ENCODE data around the gene USP25. TPM values are rescaled to one million over a fixed set of nuclear protein-coding genes. Genes with fewer than 3 reads are reported as not detected.

Gene USP25
- total and polyA plus RNA-seq, 12 donors = 13.5 to 57.7 (median 45.9) TPM

- no peak overlapping the region for H3K27ac ChIP-seq
- no peak for DNase-seq
- no peak for TF ChIP-seq CTCF (IDR thresholded peaks at IDR 0.05)
- intact Hi-C loops (cut with DNase I) = loop anchor here in 1 of 10 donors (10.0 kb wide), 1 partner anchor 438 kb away; no protein-coding TSS in a partner anchor
- WGBS, 2 donors = 96 to 97% methylated on average over 4 of the region's 4 CpGs
- H3K4me1 ChIP-seq = peaks cover 0 to 12% (median 3%) of the 10 kb centered on the region in 9 donors
- H3K4me3 ChIP-seq = no peak overlapping the region
- H3K36me3 ChIP-seq = no peaks in the 10 kb centered on the region
- no peak for ATAC-seq
- H3K27me3 ChIP-seq = no peaks in the 10 kb centered on the region
- H3K9me3 ChIP-seq = peaks cover 0 to 25% (median 0%) of the 10 kb centered on the region in 11 donors
Observed at GRCh38 chr21:15896501-15896900, 166.7 kb downstream of the USP25 start.

DNA sequence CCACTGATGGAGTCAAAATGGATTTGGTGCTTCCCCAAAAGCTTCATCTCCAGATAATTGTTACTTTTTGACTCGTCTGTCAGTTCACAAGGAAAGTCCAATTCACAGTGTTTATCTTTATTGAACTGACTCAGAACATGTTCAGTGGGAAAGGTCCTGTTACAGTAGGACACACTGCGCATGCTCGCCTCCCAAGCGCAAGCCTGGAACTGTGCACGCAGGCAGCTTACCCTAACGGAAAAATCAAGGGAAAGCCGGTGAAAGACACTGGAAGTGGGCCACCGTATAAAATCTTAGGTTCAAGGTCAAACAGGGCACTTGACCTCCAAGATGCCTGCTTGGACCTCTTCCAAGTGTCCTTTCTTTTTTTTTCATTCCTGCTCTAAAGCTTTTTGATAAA lies 174.6 kb downstream of the USP25 start:
- TF ChIP-seq CTCF (IDR thresholded peaks at IDR 0.05) = no peak
- peaks cover 0 to 59% (median 5%) of the 10 kb centered on the region in 11 donors for H3K9me3 ChIP-seq
- ATAC-seq (no peak), DNase-seq (no peak)
- no peak overlapping the region for H3K27ac ChIP-seq
- intact Hi-C loops (cut with DNase I) = loop anchor here in 1 of 10 donors (10.0 kb wide), 1 partner anchor 430 kb away; no protein-coding TSS in a partner anchor
- H3K27me3 ChIP-seq = no peaks in the 10 kb centered on the region
- H3K4me1 ChIP-seq = no peaks in the 10 kb centered on the region
- 86% methylated on average over 8 of the region's 8 CpGs for WGBS, 2 donors
- no peak overlapping the region for H3K4me3 ChIP-seq
- no peaks in the 10 kb centered on the region for H3K36me3 ChIP-seq

DNA sequence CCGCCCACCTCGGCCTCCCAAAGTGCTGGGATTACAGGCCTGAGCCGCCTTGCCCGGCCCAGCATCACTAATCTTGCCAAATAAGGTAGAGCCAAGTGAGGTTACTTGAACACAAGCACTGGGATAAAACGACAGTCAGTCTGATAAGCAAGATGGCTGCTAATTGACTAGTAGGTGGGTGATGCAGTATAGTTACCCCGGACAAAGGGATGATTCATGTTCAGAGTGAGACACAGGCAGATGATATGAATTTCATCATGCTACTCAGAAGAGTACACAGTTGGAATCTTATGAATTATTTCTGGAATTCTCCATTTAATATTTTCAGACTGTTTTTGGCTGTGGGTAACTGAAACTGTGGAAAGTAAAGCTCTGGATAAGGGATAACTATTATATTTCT lies 178.4 kb downstream of the USP25 start:
- 81 to 86% methylated on average over 6 of the region's 6 CpGs for WGBS, 2 donors
- Histone ChIP-seq H3K27me3 (no peaks in the 10 kb centered on the region), H3K4me1 (no peaks in the 10 kb centered on the region), H3K36me3 (no peaks in the 10 kb centered on the region), H3K4me3 (no peak overlapping the region), H3K27ac (no peak overlapping the region), H3K9me3 (peaks cover 0 to 56% (median 4%) of the 10 kb centered on the region in 11 donors)
- intact Hi-C loops (cut with DNase I) = loop anchor here in 1 of 10 donors (10.0 kb wide), 1 partner anchor 427 kb away; no protein-coding TSS in a partner anchor
- ATAC-seq (no peak), DNase-seq (no peak)
- no peak for TF ChIP-seq CTCF (IDR thresholded peaks at IDR 0.05)

DNA sequence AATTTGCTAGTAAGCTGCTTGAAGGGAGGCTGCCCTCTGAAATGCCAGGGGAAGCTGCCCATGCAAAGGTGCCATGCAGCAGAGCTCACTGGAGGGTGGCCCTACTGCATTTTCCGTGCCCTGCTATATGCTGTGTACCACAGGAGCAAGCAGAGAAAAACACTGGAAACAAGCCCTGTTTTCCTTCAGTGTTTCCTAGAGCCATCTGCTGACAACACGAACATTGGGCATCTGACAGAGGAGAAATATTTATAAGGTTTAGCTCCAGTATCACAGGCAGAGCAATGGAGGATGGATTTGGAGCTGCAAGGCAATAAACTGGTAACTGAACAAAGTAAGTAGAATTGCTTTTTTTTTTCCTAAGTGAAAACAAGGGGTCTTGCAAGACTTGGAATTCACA lies 198.4 kb downstream of the USP25 start:
- intact Hi-C loops (cut with DNase I) = no loop called here
- Histone ChIP-seq H3K9me3 (peaks cover 0 to 6% (median 0%) of the 10 kb centered on the region in 11 donors), H3K27ac (no peak overlapping the region), H3K36me3 (no peaks in the 10 kb centered on the region), H3K4me1 (peaks cover 0 to 9% (median 0%) of the 10 kb centered on the region in 9 donors), H3K4me3 (no peak overlapping the region), H3K27me3 (no peaks in the 10 kb centered on the region)
- TF ChIP-seq CTCF (IDR thresholded peaks at IDR 0.05) = no peak
- 41 to 51% methylated on average over 2 of the region's 2 CpGs for WGBS, 2 donors
- ATAC-seq (no peak), DNase-seq (no peak)

All from heart right ventricle (tissue), 16 donors.